ENCODE data around the gene EHMT1.
A peak's percentile ranks its signal among the peaks of the same experiment; 100 is the strongest.

EHMT1 gene

DNA sequence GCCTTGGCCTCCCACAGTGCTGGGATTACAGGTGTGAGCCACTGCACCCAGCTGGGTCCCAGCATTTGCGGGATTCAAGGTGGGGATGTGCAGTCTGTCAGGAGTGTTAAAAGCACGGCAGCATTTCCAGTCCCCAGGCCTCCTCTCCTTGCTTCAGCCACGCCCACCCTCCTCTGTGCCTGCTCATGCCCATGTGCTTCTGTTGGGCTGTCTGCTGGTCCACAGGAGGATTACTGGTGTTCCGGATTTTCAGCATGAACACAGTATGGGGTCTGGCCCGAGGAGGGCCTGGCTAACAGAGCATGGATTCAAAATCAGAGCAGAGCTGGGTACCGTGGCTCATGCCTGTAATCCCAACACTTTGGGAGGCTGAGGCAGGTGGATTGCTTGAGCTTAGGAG is 7.9 kb upstream of the EHMT1 start:
- Histone ChIP-seq H3K4me3 (no peak overlapping the region), H3K9ac (ENCODE audit: insufficient read length) (no peak overlapping the region), H3K36me3 (ENCODE audit: insufficient read depth, low read length) (peaks cover 7% of the 10 kb centered on the region; the same call in 1 of the 2 replicates), H3K9me3 (ENCODE audit: low read depth, low read length) (no peaks in the 10 kb centered on the region), H3K27ac (no peak overlapping the region)
- no peak for DNase-seq (ENCODE audit: low read depth, low spot score)
- TF ChIP-seq POLR2AphosphoS5 (IDR thresholded peaks at IDR 0.05; ENCODE audit: borderline replicate concordance, low read depth, low read length), result no peak
- TF ChIP-seq FOXP2 (optimal IDR thresholded peaks at IDR 0.05; ENCODE audit: control extremely low read depth, extremely low read length, insufficient read depth), result no peak
- no peak for TF ChIP-seq EZH2 (IDR thresholded peaks at IDR 0.05)

DNA sequence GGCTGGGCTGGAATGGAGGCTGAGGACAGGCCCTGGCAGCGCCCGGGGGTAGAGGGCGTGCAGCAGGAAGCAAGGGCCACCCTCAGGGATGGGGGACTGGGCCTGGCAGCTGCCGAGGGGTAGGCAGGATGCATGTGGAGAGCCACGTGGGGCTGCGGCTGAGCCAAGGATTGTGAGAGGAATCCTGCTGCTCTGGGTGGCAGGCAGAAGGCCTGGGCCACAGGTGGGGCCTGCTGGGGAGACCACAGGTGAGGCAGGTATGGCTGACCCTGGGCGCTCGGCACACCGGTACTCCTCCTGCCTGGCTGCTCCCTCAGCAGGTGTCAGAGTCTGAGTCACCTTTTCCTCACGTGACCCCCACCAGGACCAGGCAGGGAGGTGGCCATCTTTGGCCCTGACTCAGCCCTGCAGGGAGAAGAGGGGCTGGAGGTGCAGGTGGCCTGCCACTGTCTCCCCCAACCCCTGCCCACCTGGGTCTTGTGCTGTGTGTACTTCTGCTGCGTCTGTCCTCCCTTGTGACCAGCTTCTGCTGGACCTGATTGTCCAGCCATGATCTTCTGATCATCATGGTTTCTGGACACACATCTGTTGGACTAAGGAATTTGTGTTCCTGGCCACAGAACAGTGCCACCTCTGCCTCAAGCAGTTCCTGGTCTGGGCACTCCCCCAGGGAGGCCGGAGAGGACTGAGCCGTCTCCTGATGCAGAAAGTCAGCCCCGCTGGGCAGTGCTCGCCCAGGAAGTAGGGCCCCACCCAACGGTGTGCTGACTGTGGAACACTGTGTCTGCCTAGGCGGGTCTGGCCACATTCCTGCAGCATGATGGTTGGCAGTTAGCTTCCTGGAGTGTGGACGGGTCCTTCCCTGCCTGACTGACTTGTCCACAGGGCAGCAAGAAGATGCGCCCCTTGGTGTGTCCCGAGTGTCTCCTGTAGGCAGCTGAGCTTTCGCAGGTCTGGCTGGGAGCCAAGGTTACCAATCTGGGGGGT is 6.9 kb upstream of the EHMT1 start:
- H3K9ac ChIP-seq (ENCODE audit: insufficient read length), result no peak overlapping the region
- TF ChIP-seq POLR2AphosphoS5 (IDR thresholded peaks at IDR 0.05; ENCODE audit: borderline replicate concordance, low read depth, low read length), result peak; percentile 30; the same call in 1 of the 2 replicates
- no peak for TF ChIP-seq FOXP2 (optimal IDR thresholded peaks at IDR 0.05; ENCODE audit: control extremely low read depth, extremely low read length, insufficient read depth)
- peaks cover 11% of the 10 kb centered on the region; the same call in 1 of the 2 replicates for H3K36me3 ChIP-seq (ENCODE audit: insufficient read depth, low read length)
- H3K4me3 ChIP-seq, result no peak overlapping the region
- no peak for DNase-seq (ENCODE audit: low read depth, low spot score)
- no peak overlapping the region for H3K27ac ChIP-seq
- no peaks in the 10 kb centered on the region for H3K9me3 ChIP-seq (ENCODE audit: low read depth, low read length)

DNA sequence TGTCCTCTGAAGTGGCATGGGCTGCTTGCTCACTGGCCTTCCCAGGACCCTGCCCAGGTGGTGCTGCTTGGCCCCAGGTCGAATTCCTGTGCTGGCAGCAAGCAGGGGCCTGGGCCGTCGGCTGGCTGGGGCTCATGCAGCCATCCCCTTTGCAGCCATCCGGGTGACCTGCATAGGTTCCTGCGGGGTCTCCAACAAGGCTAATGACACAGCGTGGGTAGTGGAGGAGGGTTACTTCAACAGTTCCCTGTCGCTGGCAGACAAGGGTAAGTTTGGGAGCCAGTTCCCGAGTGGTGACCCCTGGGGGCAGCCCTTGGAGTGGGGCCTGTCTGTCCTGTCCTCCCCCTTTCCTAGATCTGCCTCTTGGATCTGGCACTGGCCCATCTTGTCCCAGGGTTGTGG is 6.1 kb upstream of the EHMT1 start:
- Histone ChIP-seq H3K27ac (no peak overlapping the region), H3K4me3 (no peak overlapping the region), H3K36me3 (ENCODE audit: insufficient read depth, low read length) (peaks cover 11% of the 10 kb centered on the region; the same call in 1 of the 2 replicates), H3K9ac (ENCODE audit: insufficient read length) (no peak overlapping the region), H3K9me3 (ENCODE audit: low read depth, low read length) (no peaks in the 10 kb centered on the region)
- TF ChIP-seq EZH2 (IDR thresholded peaks at IDR 0.05) (no peak), POLR2AphosphoS5 (IDR thresholded peaks at IDR 0.05; ENCODE audit: borderline replicate concordance, low read depth, low read length) (no peak), FOXP2 (optimal IDR thresholded peaks at IDR 0.05; ENCODE audit: control extremely low read depth, extremely low read length, insufficient read depth) (no peak)
- DNase-seq (ENCODE audit: low read depth, low spot score), result no peak

DNA sequence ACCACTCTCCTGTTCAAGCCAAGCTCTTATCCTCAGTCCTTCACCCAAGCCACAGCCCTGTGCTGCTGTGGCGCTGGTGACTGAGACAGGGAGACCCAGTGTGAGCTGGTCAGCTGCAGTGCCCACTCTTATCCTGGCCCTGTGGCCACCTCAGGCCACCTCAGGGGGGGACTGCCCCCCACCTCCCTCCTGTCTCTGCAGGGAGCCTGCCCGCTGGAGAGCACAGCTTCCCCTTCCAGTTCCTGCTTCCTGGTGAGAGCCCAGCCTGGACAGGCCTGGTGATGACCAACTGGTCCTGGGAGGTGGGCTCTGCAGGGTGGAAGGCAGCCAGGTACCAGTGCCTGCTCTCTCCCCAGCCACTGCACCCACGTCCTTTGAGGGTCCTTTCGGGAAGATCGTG is 5.5 kb upstream of the EHMT1 start:
- no peak for DNase-seq (ENCODE audit: low read depth, low spot score)
- TF ChIP-seq EZH2 (IDR thresholded peaks at IDR 0.05) (no peak), POLR2AphosphoS5 (IDR thresholded peaks at IDR 0.05; ENCODE audit: borderline replicate concordance, low read depth, low read length) (no peak), FOXP2 (optimal IDR thresholded peaks at IDR 0.05; ENCODE audit: control extremely low read depth, extremely low read length, insufficient read depth) (no peak)
- Histone ChIP-seq H3K9me3 (ENCODE audit: low read depth, low read length) (no peaks in the 10 kb centered on the region), H3K9ac (ENCODE audit: insufficient read length) (no peak overlapping the region), H3K27ac (no peak overlapping the region), H3K4me3 (no peak overlapping the region), H3K36me3 (ENCODE audit: insufficient read depth, low read length) (peaks cover 11% of the 10 kb centered on the region; the same call in 1 of the 2 replicates)

DNA sequence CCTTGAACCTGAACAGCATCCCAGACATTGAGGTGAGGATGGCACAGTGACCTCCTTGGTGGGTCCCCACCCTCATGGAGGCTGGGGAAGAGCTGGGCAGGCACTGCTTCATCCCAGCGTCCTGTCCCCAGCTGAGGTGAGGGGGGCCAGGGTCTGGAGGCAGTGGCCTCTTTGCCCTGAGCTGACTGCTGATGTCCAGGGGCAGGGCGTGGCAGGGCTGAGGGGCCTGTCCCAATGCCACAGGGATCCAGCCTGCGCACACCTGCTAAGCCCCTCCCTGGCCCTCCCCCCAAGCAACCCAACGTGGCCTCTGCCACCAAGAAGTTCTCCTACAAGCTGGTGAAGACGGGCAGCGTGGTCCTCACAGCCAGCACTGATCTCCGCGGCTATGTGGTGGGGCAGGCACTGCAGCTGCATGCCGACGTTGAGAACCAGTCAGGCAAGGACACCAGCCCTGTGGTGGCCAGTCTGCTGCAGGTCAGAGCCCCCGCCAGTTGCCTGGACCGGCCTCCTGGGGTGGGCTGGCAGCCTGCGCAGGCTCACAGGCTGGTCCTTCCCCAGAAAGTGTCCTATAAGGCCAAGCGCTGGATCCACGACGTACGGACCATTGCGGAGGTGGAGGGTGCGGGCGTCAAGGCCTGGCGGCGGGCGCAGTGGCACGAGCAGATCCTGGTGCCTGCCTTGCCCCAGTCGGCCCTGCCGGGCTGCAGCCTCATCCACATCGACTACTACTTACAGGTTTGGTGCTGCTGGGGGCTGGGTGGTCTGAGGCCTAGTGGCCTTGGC is 4.9 kb upstream of the EHMT1 start:
- TF ChIP-seq POLR2AphosphoS5 (IDR thresholded peaks at IDR 0.05; ENCODE audit: borderline replicate concordance, low read depth, low read length), result 0 out of 2 replicates have a peak, but pooled peaks have one; percentile 10
- no peak for TF ChIP-seq EZH2 (IDR thresholded peaks at IDR 0.05)
- no peak for TF ChIP-seq FOXP2 (optimal IDR thresholded peaks at IDR 0.05; ENCODE audit: control extremely low read depth, extremely low read length, insufficient read depth)
- peaks cover 11% of the 10 kb centered on the region; the same call in 1 of the 2 replicates for H3K36me3 ChIP-seq (ENCODE audit: insufficient read depth, low read length)
- no peak overlapping the region for H3K4me3 ChIP-seq
- H3K27ac ChIP-seq, result no peak overlapping the region
- H3K9ac ChIP-seq (ENCODE audit: insufficient read length), result no peak overlapping the region
- no peaks in the 10 kb centered on the region for H3K9me3 ChIP-seq (ENCODE audit: low read depth, low read length)
- DNase-seq (ENCODE audit: low read depth, low spot score), result no peak

DNA sequence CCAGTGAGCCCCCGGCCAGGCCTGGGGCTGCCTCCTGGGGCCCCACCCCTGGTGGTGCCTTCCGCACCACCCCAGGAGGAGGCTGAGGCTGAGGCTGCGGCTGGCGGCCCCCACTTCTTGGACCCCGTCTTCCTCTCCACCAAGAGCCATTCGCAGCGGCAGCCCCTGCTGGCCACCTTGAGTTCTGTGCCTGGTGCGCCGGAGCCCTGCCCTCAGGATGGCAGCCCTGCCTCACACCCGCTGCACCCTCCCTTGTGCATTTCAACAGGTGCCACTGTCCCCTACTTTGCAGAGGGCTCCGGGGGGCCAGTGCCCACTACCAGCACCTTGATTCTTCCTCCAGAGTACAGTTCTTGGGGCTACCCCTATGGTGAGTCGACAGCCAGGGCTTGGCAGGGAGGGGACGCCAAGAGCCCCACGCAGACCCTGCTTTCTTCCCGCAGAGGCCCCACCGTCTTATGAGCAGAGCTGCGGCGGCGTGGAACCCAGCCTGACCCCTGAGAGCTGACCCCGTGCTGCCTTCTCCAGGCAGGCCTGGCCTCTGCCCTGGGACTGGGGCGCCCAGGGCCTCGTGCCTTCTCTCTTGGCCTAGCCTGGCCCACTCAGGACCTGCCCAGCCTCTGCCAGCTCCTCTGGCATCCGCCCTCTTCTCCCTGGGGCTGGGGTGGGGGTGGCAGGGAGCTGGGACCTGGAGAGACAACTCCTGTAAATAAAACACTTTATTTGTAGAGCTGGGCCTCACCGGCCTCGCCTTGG is 4.0 kb upstream of the EHMT1 start:
- DNase-seq (ENCODE audit: low read depth, low spot score), result no peak
- H3K36me3 ChIP-seq (ENCODE audit: insufficient read depth, low read length), result peaks cover 11% of the 10 kb centered on the region; the same call in 1 of the 2 replicates
- no peak overlapping the region for H3K4me3 ChIP-seq
- no peak overlapping the region for H3K9ac ChIP-seq (ENCODE audit: insufficient read length)
- H3K27ac ChIP-seq, result no peak overlapping the region
- H3K9me3 ChIP-seq (ENCODE audit: low read depth, low read length), result no peaks in the 10 kb centered on the region
- TF ChIP-seq FOXP2 (optimal IDR thresholded peaks at IDR 0.05; ENCODE audit: control extremely low read depth, extremely low read length, insufficient read depth), result no peak

DNA sequence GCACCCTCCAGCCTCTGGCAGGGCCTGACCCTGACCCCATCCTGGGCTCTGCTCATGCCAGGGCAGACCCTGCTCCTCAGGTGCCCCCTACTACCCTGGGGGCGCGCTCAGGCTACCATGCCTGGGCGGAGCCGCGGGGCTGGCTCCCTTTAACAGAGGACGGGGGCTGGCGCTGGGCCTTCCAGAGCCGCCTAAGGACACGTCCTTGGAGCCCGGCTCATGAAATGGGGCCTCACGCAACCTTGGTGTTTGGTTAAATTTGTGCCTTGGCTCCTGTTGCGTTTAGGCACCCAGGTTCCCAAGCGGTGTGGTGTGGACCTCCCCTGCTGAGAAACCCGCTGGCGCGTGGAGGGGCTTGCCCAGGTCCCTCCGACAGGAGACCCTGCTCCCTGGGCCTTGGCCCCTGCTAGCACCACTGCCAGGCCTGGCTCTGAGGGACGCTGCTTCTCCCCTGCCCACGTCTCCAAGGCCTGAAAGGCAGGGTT is 3.4 kb upstream of the EHMT1 start:
- H3K36me3 ChIP-seq (ENCODE audit: insufficient read depth, low read length), result peaks cover 11% of the 10 kb centered on the region; the same call in 1 of the 2 replicates
- no peaks in the 10 kb centered on the region for H3K9me3 ChIP-seq (ENCODE audit: low read depth, low read length)
- no peak overlapping the region for H3K4me3 ChIP-seq
- H3K9ac ChIP-seq (ENCODE audit: insufficient read length), result no peak overlapping the region
- no peak overlapping the region for H3K27ac ChIP-seq
- no peak for DNase-seq (ENCODE audit: low read depth, low spot score)
- no peak for TF ChIP-seq FOXP2 (optimal IDR thresholded peaks at IDR 0.05; ENCODE audit: control extremely low read depth, extremely low read length, insufficient read depth)
- TF ChIP-seq EZH2 (IDR thresholded peaks at IDR 0.05), result no peak
- no peak; the same call in 1 of the 2 replicates for TF ChIP-seq POLR2AphosphoS5 (IDR thresholded peaks at IDR 0.05; ENCODE audit: borderline replicate concordance, low read depth, low read length)
